Measurements from ENCODE around the gene FBN2. TPM values are rescaled to one million over a fixed set of nuclear protein-coding genes. Genes with fewer than 3 reads are reported as not detected.

Gene FBN2
- total RNA-seq, 1 experiment from 2014 or later: 43.8 TPM

DNA sequence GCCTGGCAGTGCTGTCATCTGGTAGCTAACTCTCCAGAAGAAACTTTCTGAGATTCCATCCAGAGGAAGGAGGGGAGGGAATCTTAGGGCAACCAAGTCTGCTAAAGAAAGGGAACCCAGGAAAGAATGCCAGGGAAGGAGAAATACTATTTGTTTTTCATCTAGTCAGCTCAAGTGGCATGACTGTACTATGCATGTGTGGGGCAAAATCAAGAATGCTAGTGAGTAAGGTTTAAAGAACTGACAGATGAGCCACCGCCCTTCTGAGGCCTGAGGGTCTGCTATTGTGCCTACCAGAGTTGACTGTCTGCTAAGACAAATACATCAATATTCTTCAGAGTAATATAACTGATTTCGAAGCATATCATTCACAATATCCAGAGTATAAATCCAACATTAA lies 250.3 kb downstream of the FBN2 start:
- Histone ChIP-seq H3K36me3 (peaks cover 15% of the 10 kb centered on the region), H3K4me1 (peaks cover 11% of the 10 kb centered on the region), H3K4me3 (no peak overlapping the region), H3K9me3 (replicated peaks) (no peaks in the 10 kb centered on the region), H3K27me3 (no peaks in the 10 kb centered on the region), H3K27ac (no peak overlapping the region)
- no peak for DNase-seq

DNA sequence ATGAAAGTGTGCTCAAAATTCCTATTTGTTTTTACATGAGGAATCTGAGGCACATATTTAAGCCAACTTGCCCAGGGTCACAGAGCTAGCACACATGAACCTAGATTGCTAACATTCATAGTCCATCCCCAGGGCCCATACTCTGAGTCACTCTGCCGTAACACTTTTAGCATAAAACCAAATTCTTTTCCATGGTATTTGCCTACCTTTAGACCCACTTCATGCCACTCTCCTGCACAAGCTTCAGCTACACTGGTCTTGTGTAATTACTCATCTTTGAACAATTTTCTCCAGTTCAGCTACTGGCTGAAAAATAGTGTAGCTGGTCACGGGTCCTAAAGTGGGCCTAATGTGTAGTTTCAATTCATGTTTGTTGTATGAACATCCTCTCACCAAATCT lies 253.8 kb downstream of the FBN2 start:
- peaks cover 17% of the 10 kb centered on the region for H3K36me3 ChIP-seq
- no peaks in the 10 kb centered on the region for H3K4me1 ChIP-seq
- H3K27ac ChIP-seq: no peak overlapping the region
- H3K27me3 ChIP-seq: no peaks in the 10 kb centered on the region
- DNase-seq: no peak
- H3K4me3 ChIP-seq: no peak overlapping the region
- no peaks in the 10 kb centered on the region for H3K9me3 ChIP-seq (replicated peaks)

DNA sequence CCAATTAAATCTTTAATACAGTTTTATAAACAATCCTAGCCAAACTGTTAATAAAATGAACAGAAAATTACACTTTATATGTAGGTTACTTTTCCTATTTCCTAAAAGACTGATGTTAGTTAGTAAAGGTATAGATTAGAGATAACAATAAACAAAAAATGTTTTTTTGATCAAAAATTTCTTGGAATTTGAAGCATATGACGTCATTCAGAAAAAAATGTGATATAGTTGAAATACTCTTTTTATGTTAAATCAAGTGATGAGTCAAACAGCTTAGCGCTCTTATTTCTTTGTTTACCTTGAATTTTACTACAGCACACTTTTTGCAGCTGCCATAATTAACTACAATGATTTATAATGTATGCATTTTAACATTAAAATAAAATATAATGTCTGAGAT lies 258.7 kb downstream of the FBN2 start:
- Histone ChIP-seq H3K4me3 (no peak overlapping the region), H3K4me1 (no peaks in the 10 kb centered on the region), H3K9me3 (replicated peaks) (no peaks in the 10 kb centered on the region), H3K27me3 (no peaks in the 10 kb centered on the region), H3K36me3 (peaks cover 12% of the 10 kb centered on the region; the same call in 1 of the 2 replicates), H3K27ac (no peak overlapping the region)
- no peak for DNase-seq

DNA sequence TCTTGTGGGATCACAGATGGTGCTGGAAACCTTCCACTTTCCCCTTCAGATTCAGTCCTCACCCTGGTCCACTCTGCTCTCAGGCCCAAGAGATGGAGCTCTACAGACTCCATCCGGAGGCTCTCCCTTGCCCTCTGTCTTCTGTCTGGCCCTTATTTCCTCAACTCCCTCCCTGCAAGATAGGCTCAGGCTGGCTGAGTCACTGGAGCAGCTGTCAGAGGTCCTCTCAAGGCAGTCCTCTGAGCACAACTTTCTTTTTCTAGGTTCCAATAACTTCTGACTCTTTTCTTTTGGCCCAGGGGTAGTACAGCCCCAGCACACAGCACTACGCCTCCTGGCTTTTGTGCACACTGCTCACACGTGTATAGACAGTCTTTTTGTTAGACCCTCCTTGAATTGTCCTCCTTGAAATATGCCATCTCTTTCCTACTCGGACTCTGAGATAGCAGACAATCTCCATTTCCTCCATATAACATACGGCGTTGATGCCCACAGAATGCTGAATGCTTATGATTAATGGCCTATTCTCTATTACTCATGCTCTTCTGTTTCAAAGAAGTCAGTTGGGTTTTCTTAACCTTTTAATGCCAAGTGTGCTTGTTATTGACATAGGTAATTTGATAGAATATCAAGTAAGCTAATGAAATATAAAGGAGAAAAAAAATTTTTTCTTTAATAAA lies 261.4 kb downstream of the FBN2 start:
- H3K9me3 ChIP-seq (replicated peaks): no peaks in the 10 kb centered on the region
- H3K27me3 ChIP-seq: no peaks in the 10 kb centered on the region
- no peak overlapping the region for H3K27ac ChIP-seq
- H3K36me3 ChIP-seq: peaks cover 12% of the 10 kb centered on the region; the same call in 1 of the 2 replicates
- H3K4me3 ChIP-seq: no peak overlapping the region
- no peaks in the 10 kb centered on the region for H3K4me1 ChIP-seq
- no peak for DNase-seq

DNA sequence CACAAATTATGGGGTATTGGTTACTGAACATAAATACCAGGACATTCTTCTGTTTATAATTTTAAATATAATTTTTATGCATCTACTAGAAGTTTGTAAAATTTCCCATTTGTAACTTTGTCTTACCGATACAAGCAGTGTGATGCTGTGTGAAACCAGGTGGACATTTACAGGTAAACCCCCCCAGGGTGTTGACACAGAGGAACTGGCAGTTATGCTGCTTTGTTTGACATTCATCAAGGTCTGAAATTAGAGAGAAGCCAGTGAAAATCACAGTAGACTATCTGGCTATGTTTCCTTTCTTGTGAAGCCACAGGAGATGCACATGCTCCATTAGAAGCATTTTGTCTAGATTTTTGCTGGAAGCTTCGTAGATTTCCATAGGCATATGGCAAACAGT lies 263.6 kb downstream of the FBN2 start:
- no peak for DNase-seq
- Histone ChIP-seq H3K36me3 (peaks cover 11% of the 10 kb centered on the region), H3K4me3 (no peak overlapping the region), H3K4me1 (no peaks in the 10 kb centered on the region), H3K27me3 (no peaks in the 10 kb centered on the region), H3K9me3 (replicated peaks) (no peaks in the 10 kb centered on the region), H3K27ac (no peak overlapping the region)

DNA sequence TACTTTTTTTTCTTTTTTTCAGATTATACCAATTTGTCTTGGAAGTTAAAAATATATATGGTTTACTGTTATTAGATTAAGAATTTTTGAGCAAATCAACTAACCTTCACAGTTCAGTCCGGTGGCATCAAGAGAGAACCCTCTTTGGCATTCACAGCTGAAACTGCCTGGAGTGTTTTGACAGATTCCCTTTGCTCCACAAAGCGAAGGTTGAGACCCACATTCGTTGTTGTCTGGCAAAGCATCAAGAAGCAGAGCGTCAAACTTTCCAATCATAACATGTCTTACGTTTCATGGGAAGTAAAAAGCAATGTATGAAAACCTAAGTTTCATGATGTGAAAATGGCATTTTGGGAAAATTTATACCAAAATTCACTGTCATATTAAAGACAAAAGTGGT lies 264.3 kb downstream of the FBN2 start:
- no peaks in the 10 kb centered on the region for H3K4me1 ChIP-seq
- no peak overlapping the region for H3K4me3 ChIP-seq

DNA sequence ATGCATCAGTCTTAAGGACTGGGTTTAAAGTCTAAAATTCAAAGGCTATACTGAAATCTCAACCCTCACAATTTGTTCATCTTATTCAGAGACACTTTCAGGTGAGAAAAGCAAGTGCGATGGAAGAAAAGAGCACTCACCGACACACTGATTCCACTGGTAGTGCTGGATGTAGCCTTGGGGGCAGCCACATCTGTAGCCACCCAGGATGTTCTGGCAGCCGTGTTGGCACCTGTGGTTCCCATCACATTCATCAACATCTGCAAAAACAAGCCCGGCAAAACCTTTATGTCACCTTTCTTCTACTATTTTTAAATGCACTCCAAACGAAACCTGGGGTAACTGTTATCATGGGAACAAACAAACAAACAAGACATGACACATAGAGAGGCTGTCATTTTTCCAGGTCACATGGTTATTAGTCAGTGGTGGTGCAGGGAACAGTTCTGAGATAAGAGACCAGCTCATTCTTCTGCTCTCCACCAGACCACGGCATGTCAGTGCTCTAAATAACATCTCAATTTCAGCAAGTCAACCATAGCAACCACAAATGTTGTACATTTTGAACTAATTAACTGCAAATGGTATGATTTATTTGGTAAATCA lies 266.1 kb downstream of the FBN2 start:
- H3K4me3 ChIP-seq: no peak overlapping the region
- no peaks in the 10 kb centered on the region for H3K4me1 ChIP-seq
- DNase-seq: no peak
- H3K36me3 ChIP-seq: no peaks in the 10 kb centered on the region; the same call in 1 of the 2 replicates
- H3K27me3 ChIP-seq: no peaks in the 10 kb centered on the region
- no peaks in the 10 kb centered on the region for H3K9me3 ChIP-seq (replicated peaks)
- no peak overlapping the region for H3K27ac ChIP-seq

More for the DNA sequence above, 264.3 kb downstream of the FBN2 start:
- H3K27me3 ChIP-seq: no peaks in the 10 kb centered on the region
- no peak overlapping the region for H3K27ac ChIP-seq
- H3K9me3 ChIP-seq (replicated peaks): no peaks in the 10 kb centered on the region
- H3K36me3 ChIP-seq: peaks cover 4% of the 10 kb centered on the region
- no peak for DNase-seq

DNA sequence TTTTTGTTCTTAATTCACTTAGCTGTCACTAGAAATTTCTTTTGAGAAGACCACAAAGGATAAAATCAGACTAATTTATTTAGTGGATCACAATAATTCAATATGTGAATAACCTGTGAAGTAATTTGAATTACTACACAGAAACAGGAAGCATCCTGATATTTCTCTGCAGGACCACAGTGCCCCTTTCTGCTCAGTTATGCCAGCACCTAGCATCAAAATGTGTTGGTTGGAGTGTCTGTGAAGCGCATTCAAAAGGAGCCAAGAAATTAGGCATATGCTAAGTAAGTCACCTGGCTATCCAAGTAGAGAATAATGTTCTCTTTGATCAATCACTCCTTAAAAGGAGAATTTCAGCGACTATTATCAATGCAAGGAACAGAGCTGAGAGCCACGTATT lies 267.0 kb downstream of the FBN2 start:
- Histone ChIP-seq H3K27me3 (no peaks in the 10 kb centered on the region), H3K9me3 (replicated peaks) (no peaks in the 10 kb centered on the region), H3K4me1 (no peaks in the 10 kb centered on the region), H3K4me3 (no peak overlapping the region), H3K27ac (no peak overlapping the region), H3K36me3 (no peaks in the 10 kb centered on the region; the same call in 1 of the 2 replicates)
- DNase-seq: no peak

DNA sequence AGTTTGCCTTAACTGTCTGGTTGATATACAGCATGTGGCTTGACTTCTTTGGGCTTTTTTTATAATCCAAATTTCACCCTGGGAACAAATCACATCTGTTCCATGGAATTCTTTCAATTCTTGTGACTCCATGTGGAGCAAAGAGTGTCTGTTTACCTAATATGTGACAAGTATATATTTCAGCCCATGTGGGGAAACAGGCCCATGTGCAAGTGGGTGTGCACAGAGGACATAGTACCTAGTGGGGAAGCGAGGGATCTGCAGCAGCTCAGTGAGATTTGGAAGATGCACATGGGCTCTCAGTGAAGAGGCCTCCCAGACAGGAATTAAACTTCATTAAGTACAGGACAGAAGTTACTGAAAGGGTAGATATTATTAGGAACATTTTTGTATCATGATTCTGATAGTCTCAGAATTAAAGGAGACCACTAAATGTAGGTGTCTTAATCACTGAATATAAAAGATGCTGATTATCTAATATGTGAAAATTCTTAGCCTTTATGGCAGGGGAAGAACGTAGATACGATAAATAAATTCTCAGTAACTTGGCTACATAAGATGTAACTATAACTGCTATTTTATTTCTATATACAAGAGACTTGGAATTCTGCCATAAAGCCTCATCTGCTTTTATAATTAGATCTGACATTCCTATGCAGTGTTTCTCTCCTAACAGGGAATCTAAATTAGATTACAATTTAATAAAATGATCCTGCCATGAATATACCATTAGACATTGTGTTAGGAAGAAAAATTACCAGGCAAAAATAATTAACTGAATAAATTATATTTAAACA lies 273.3 kb downstream of the FBN2 start:
- Histone ChIP-seq H3K4me3 (no peak overlapping the region), H3K27me3 (no peaks in the 10 kb centered on the region), H3K36me3 (peaks cover 5% of the 10 kb centered on the region), H3K4me1 (no peaks in the 10 kb centered on the region), H3K9me3 (replicated peaks) (no peaks in the 10 kb centered on the region), H3K27ac (no peak overlapping the region)
- no peak for DNase-seq

DNA sequence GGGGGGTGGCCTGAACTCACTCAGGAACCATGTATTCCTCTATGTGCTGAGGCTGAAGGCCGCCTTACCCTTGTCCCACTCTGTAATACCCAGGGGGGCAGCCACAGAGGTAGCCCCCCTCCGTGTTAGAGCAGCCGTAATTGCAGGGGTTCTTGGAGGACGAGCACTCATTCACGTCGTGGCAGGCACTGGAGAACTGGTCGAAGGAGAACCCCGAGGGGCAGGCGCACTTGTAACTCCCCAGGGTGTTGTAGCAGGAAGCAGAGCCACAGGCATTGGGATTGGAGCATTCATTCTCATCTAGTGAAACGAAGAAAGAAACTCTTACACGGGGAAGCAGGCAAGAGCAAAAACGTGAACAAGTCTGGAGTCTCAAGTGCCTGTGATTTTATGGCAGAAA lies 274.7 kb downstream of the FBN2 start:
- Histone ChIP-seq H3K9me3 (replicated peaks) (no peaks in the 10 kb centered on the region), H3K36me3 (peaks cover 5% of the 10 kb centered on the region), H3K27ac (no peak overlapping the region), H3K27me3 (no peaks in the 10 kb centered on the region), H3K4me1 (no peaks in the 10 kb centered on the region), H3K4me3 (no peak overlapping the region)
- no peak for DNase-seq

DNA sequence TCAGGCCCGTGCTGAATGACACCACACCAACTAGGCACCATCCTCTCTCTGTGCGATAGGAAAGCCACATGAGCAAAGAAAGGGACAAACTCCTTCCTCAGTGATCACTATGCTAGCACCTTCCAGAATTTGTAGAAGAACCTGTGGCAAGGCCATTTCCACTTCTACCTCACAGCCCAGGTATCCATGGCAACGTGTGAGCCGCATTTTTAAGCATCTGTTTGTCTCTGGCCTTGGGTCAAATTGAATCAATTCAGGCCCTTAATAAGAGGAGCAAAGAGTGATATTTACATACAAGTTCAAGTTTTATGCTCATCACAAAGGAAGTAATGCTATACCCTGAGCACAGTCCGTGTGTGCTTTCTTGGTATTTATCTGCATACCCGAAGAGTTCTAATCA lies 275.1 kb downstream of the FBN2 start:
- Histone ChIP-seq H3K27ac (no peak overlapping the region), H3K9me3 (replicated peaks) (no peaks in the 10 kb centered on the region), H3K4me1 (no peaks in the 10 kb centered on the region), H3K4me3 (no peak overlapping the region), H3K27me3 (no peaks in the 10 kb centered on the region), H3K36me3 (peaks cover 5% of the 10 kb centered on the region)
- DNase-seq: no peak

DNA sequence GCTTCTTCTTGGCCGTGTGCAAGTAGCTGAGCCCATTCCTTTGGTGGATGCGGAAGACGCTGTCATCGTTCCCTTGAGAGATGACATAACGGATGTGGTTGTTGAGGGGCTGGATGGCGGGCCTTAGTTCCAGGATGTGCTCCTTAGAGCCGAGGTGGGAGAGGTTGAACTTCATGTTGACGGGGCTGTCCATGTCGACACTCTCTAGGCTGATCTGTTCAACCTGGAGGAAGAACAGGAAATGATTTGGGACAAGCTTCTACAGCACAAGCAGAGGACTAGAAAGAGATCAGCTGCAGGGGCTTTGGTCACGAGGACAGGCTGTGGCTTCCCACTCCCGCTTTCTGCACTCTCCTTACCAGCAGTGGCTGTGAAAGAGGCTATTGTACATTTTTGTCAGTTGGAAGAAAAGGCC lies 278.4 kb downstream of the FBN2 start:
- Histone ChIP-seq H3K9me3 (replicated peaks) (no peaks in the 10 kb centered on the region), H3K27me3 (no peaks in the 10 kb centered on the region), H3K36me3 (peaks cover 5% of the 10 kb centered on the region; the same call in 1 of the 2 replicates), H3K4me3 (no peak overlapping the region), H3K27ac (no peak overlapping the region), H3K4me1 (no peaks in the 10 kb centered on the region)
- DNase-seq: no peak

DNA sequence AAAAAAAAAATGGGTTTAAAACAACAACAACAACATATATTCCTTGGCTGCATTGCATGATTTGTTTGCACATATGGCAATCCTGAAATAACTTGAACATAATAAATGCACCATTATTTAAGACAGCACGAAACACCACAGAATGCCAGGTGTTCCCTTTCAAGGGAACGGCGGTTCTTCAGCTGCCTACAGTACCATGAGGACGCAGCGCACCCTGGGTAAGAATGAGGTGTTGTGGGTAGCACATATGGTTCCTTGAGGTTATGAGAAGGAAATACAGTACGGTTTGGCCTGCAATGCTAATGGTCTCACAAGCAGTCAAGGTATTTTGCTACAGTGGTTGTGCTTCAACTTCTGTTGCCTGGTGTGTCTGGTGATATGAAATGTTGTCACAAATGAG lies 279.7 kb downstream of the FBN2 start:
- Histone ChIP-seq H3K36me3 (peaks cover 5% of the 10 kb centered on the region; the same call in 1 of the 2 replicates), H3K27me3 (no peaks in the 10 kb centered on the region), H3K4me1 (no peaks in the 10 kb centered on the region), H3K9me3 (replicated peaks) (no peaks in the 10 kb centered on the region), H3K4me3 (no peak overlapping the region), H3K27ac (no peak overlapping the region)
- DNase-seq: no peak

DNA sequence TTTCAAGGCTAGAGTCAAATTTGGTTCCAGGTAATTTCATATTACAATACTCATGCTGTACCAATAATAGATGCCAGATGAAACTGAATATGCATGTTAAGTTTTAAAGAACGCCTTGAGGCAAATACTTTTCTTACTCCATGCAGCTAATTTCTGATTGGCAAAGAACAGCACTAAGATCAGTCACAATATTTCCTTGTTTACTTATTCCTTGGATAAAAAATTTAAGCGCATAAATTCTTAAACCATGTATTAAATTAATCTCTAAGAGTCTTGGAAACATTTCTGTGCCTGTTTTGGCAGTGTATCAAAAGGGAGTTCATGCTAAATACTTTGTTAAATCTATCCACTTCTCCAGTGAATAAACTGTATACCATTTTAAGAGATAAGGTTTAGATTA lies 281.0 kb downstream of the FBN2 start:
- no peak overlapping the region for H3K4me3 ChIP-seq
- H3K27ac ChIP-seq: no peak overlapping the region
- no peak for DNase-seq
- H3K4me1 ChIP-seq: no peaks in the 10 kb centered on the region
- H3K9me3 ChIP-seq (replicated peaks): no peaks in the 10 kb centered on the region
- peaks cover 3% of the 10 kb centered on the region; the same call in 1 of the 2 replicates for H3K36me3 ChIP-seq
- H3K27me3 ChIP-seq: no peaks in the 10 kb centered on the region

DNA sequence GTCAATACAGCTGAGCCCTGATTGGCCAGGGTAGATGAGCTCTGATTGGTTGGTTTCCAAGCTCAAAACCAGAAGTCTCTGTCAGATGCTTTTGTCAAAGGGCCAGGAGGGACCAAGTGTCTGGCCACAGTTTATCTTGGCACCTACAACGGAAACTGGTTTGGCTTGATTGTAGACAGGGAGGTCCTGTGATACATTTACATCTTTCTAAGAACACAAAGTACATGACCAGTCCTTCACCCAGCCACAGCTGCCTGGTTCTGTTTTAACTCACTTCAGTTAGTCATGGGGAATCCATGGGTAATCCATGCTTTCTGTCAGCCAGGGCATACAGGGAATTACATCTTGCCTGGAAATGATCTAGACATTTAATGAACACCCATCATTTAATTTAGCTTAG lies 283.3 kb downstream of the FBN2 start:
- H3K4me1 ChIP-seq: no peaks in the 10 kb centered on the region
- H3K27me3 ChIP-seq: no peaks in the 10 kb centered on the region
- DNase-seq: no peak
- no peak overlapping the region for H3K27ac ChIP-seq
- no peaks in the 10 kb centered on the region for H3K36me3 ChIP-seq
- no peaks in the 10 kb centered on the region for H3K9me3 ChIP-seq (replicated peaks)
- no peak overlapping the region for H3K4me3 ChIP-seq
